GM18870 (cell line): Measurements from ENCODE around the gene AIFM2.
A peak's percentile ranks its signal among the peaks of the same experiment; 100 is the strongest.

Experiments used
- ATAC-seq: cut with Tn5 transposase; IDR thresholded peaks from one replicate; pipeline ENCODE4 v1.9.1; 2021; ENCODE audit warnings: moderate library complexity; ENCODE audit not compliant: unreplicated experiment

AIFM2 gene

GRCh38 chr10:70146489-70147258 lies 14.0 kb upstream of the AIFM2 start, which contains the start of gene TYSND1:
Gene TYSND1, minus strand, starts transcription at chr10:70146700. Its CDS starts 114 bp downstream, at chr10:70146586.
- peak; percentile 93 for ATAC-seq

- peak; percentile 30 for ATAC-seq
Observed at GRCh38 chr10:70145666-70146488, 13.3 kb upstream of the AIFM2 start.

- ATAC-seq: no peak
Observed at GRCh38 chr10:70145166-70145665, 12.6 kb upstream of the AIFM2 start.

GRCh38 chr10:70144372-70145110 lies 11.9 kb upstream of the AIFM2 start:
- ATAC-seq: no peak

DNA sequence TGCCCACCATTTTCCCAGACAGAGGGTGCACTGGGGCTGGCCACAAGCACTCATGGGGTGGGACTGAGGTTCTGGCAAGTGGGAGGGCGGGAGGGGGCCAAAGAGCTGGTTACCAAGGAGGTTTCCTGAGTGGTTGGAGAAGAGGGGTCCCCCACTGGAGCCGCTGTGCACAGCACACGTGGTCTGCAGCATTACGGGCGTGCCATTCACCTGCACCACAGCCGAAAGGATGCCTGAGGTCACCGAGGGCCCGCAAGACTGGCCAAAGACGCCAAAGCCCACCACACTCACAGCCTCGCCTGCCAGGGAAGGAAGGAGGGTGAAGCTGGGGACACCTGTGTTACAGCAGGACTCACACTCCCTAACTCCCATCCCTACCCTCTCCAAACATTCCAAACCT lies 9.9 kb upstream of the AIFM2 start:
- no peak for ATAC-seq

DNA sequence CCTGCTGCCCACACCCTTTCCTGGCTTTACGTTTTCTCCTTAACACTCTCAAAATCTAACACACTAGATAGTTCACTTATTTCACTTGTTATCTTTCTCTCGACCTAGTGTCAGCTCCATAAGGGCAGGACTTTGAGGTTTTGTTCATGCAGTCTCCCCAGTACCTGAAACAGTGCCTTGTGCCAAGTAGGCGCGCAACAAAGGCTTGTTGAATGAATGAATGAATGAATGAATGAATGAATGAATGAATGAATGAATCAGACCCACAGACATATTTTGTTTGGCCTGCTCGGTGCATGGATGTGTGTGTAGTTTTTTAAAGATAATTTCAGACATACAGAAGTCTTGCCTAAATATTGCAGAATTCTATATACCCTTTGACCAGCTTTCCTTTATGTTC lies 7.7 kb upstream of the AIFM2 start:
- ATAC-seq: no peak

DNA sequence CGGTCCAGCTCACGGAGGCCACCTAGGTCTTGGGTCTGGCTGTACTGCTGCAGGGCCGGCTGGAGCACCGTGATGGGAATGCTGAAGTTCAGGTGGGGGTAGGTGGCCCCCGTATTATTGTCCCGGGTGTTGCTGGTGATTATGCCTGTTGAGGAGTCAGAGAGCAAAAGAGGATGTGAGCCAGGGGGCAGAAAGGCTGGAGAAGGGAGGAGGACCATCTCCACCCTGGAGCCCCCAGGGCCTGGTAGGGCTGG lies 7.3 kb upstream of the AIFM2 start:
- no peak for ATAC-seq

- ATAC-seq: no peak
Observed at GRCh38 chr10:70139151-70139996, 6.7 kb upstream of the AIFM2 start.

GRCh38 chr10:70137927-70138883 lies 5.6 kb upstream of the AIFM2 start:
- no peak for ATAC-seq

DNA sequence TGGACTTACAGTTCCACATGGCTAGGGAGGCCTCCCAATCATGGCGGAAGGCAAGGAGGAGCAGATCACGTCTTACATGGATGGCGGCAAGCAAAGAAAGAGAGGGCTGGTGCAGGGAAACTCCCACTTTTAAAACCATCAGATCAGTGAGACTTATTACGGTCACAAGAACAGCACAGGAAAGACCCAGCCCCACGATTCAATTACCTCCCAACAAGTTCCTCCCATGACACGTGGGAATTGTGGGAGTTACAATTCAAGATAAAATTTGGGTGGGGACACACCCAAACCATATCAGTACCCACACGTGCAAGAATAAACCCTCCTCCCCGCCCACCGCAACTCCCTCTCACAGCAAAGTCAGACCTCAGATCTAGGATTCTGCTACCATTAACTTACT lies 4.5 kb upstream of the AIFM2 start:
- ATAC-seq: no peak

DNA sequence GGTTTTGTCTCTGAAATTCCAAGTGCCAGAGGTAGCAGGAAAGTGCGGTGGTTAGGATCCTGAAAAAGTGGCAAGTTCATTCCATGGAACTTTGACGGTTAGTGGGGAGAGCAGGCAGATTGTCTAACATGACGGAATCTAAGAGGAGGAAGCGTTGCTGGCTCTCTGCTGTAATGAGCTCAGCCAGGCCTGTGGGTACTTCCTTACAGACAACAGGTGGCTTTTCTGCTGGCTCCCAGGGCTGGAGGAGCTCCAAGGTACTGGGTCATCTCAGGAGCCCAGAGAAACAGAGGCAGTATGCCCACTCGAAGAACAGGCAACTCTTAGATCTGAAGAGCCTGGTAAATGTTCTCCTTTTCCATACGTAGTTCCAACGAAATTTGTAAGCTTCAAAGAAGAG lies 3.1 kb upstream of the AIFM2 start:
- ATAC-seq: no peak

DNA sequence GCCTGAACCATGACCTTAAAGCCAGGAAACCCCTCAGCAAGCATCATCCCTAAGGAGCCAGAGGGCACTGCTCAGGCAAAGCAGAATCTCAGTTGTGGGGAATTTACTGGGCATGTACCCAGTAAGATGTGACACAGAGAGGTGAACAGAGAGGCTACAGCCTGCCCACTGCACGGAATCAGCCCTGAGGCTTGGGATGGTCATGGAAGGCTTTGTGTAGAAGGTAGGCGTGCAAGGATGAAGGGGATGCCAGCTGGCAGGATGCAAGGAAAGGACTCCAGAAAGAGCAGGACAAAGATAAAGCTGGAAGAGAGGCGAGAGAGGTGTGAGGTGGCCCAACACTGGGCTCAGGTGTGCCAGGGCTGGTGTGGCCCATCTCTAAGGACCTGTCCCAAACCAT lies 2.4 kb upstream of the AIFM2 start:
- ATAC-seq: no peak

DNA sequence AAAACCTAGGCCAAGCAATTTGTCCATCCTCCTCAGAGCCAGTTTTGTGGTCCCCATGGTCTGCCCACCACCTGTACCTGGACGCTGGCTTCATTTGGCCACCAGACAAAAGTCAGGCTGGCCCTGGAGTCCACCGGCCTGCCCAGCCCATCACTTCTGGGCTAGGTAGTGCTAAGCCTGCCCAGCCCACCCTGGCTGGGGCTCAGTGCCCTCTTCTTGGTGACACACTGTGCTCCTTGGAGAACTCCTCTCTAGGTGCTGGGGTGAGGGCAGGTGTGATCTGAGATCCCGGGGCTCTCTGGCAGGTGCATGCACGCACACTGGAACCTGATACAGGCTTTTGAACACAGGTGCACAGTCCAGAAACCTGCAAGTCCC lies 1.1 kb downstream of the AIFM2 start:
- no peak for ATAC-seq

- no peak for ATAC-seq
Observed at GRCh38 chr10:70130878-70131559, 1.6 kb downstream of the AIFM2 start.

DNA sequence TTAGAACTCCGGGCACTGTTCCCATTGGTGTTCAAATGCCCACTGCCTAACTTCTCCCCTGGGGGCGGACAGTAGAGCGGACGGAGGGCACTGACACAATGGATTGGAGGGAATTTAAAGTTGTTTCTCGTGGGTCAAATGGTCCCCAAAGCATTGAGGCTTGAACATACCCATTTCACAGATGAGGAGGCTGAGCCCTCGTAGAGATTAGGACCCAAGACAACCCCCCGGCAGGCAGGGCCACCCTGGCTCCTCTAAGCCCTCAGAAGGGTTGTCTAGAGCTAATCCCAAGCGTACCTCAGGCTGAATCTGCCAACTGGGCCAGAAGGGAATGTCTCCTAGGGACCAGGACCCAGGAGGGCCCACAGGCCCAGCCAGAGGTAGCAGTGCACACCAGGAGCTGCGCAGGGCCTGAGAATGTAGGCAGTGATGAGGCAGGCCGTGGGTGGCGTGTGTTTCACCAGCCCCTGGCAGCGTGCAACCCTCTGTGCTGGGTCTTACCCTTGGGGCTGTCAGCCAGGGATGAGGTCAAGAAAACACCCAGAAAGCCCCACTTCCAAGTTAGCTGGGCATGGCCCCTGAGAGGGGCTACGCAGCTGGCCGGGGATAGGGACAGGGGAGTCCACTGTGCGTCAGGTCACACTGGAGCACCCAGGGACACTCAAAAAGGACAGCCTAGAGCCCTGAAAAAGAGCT lies 5.8 kb downstream of the AIFM2 start:
- ATAC-seq: no peak

- no peak for ATAC-seq
Observed at GRCh38 chr10:70125918-70126552, 6.6 kb downstream of the AIFM2 start.

DNA sequence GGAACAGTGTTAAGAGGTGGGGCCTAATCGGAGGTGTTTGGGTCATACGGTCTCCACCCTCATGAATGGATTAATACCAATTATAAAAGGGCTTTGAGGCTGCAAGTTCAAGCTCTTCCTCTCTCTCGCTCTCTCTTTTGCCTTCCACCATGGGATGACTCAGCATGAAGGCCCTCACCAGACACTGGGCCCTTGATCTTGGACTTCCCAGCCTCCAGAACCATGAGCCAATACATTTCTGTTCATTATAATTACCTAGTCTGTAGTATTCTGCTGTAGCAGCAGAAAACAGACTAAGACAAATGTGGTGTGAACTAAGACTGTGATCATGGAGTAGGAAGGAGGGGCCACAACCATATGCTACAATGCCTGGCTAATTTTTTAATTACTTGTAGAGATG lies 7.7 kb downstream of the AIFM2 start:
- no peak for ATAC-seq

GRCh38 chr10:70124415-70124814 lies 8.2 kb downstream of the AIFM2 start:
- no peak for ATAC-seq
